Measurements from ENCODE around the gene ZNF524.

DNA sequence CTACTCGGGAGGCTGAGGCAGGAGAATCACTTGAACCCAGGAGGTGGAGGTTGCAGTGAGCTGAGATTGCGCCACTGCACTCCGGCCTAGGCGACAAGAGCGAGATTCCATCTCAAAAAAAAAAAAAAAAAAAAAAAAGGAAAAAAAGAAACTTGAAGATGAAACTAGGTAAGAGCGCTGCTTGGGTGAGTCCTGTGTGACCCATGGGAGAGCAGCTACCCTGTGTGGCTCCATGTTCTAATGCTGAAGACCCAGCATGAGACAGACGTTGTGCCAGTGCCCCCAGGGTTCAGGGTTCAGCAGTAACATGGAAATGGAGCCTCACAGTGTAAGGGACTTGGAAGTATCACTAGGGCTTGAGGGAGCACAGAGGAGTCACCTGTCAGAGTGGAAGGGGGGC, 18.3 kb downstream of the ZNF524 start:
- TF ChIP-seq, protein P1, sequence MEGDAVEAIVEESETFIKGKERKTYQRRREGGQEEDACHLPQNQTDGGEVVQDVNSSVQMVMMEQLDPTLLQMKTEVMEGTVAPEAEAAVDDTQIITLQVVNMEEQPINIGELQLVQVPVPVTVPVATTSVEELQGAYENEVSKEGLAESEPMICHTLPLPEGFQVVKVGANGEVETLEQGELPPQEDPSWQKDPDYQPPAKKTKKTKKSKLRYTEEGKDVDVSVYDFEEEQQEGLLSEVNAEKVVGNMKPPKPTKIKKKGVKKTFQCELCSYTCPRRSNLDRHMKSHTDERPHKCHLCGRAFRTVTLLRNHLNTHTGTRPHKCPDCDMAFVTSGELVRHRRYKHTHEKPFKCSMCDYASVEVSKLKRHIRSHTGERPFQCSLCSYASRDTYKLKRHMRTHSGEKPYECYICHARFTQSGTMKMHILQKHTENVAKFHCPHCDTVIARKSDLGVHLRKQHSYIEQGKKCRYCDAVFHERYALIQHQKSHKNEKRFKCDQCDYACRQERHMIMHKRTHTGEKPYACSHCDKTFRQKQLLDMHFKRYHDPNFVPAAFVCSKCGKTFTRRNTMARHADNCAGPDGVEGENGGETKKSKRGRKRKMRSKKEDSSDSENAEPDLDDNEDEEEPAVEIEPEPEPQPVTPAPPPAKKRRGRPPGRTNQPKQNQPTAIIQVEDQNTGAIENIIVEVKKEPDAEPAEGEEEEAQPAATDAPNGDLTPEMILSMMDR (IDR thresholded peaks at IDR 0.05), result no peak
- no peak for TF ChIP-seq POLR2A (IDR thresholded peaks at IDR 0.05)
